A549 (cell line): ENCODE measurements around the gene FAF1. TPM values are rescaled to one million over a fixed set of nuclear protein-coding genes. Genes with fewer than 3 reads are reported as not detected.

Experiments used
- ATAC-seq, 2 experiments: fragments of 200-7000 bp in 1 of 2; fragments of >200 bp in 1 of 2; cut with Nextera tagmentation in 1 of 2; cut with Tn5 transposase in 1 of 2; 3 replicates each; pipeline versions ENCODE4 v1.8.0 to v1.9.1; 2018 to 2020; ENCODE audit warnings: mild to moderate bottlenecking in 1 of 2, moderate library complexity in 1 of 2
- CTCF ChIA-PET: fragments of 300-600 bp; sonication (Branson Sonifier 250); formaldehyde crosslinking; extraction: SDS; loops from one replicate; lab custom pipeline; 2021; ENCODE audit warnings: antibody characterized with exemption, inconsistent platforms; lab: Yijun Ruan, JAX
- POLR2A ChIA-PET: fragments of 350-600 bp; formaldehyde crosslinking; extraction: SDS; loops from one replicate; lab custom pipeline; 2021; ENCODE audit warnings: antibody characterized with exemption, inconsistent platforms; lab: Yijun Ruan, JAX
- DNase-seq, 2 experiments: peaks; one replicate each; pipeline versions ENCODE4 v3.0.0 to v3.0.0-alpha.2; 2011 to 2016; ENCODE audit warnings: low read depth in 1 of 2, low spot score in 1 of 2
- FAIRE-seq: peaks from 2 replicates; lab custom pipeline; 2011; peaks lifted over from hg19 to GRCh38; lab: Jason Lieb, UNC
- H3K27ac ChIP-seq, 2 experiments: fragments of >200 bp; sonication (Bioruptor Twin); formaldehyde crosslinking; 3 replicates each; pipeline ENCODE4 v1.5.1; 2016 to 2017
- H3K4me1 ChIP-seq: fragments of >200 bp; sonication (Bioruptor Twin); formaldehyde crosslinking; 3 replicates; pipeline ENCODE4 v1.6.1; 2016
- H3K4me2 ChIP-seq: fragments of >200 bp; sonication (Bioruptor Twin); formaldehyde crosslinking; 3 replicates; pipeline ENCODE4 v1.6.1; 2016
- H3K4me3 ChIP-seq: fragments of >200 bp; sonication (Bioruptor Twin); formaldehyde crosslinking; 3 replicates; pipeline ENCODE4 v1.5.1; 2016
- H3K9me3 ChIP-seq: fragments of >200 bp; sonication (Bioruptor Twin); formaldehyde crosslinking; 3 replicates; pipeline ENCODE4 v1.6.1; 2016
- CBX2 ChIP-seq: fragments of 200-600 bp; sonication (generic); IDR thresholded peaks from 2 replicates; pipeline ENCODE4 v1.6.1; 2016; ENCODE audit warnings: low read depth, mild to moderate bottlenecking, borderline replicate concordance
- CBX8 ChIP-seq: fragments of 200-600 bp; sonication (generic); IDR thresholded peaks from 2 replicates; pipeline ENCODE4 v1.6.1; 2016
- CEBPB ChIP-seq, 2 experiments: fragments of >200 bp in 1 of 2; sonication (Bioruptor Twin) in 1 of 2; formaldehyde crosslinking in 1 of 2; IDR thresholded peaks; 2 replicates each; pipeline ENCODE4 v1.6.1; 2012 to 2016
- EHF ChIP-seq: fragments of 250-450 bp; sonication (Bioruptor Pico); IDR thresholded peaks from 2 replicates; pipeline ENCODE4 v1.5.0; 2020; ENCODE audit warnings: mild to moderate bottlenecking
- FOSB ChIP-seq: fragments of 250-450 bp; sonication (Bioruptor Pico); IDR thresholded peaks from 2 replicates; pipeline ENCODE4 v1.5.0; 2020; ENCODE audit warnings: mild to moderate bottlenecking, moderate library complexity
- FOXS1 ChIP-seq: fragments of 250-450 bp; sonication (Bioruptor Pico); IDR thresholded peaks from 2 replicates; pipeline ENCODE4 v1.5.0; 2020; ENCODE audit warnings: mild to moderate bottlenecking, moderate library complexity
- HDAC2 ChIP-seq: fragments of 200-600 bp; sonication (generic); IDR thresholded peaks from 2 replicates; pipeline ENCODE4 v1.6.1; 2016
- HOXA7 ChIP-seq: fragments of 250-450 bp; sonication (Bioruptor Pico); IDR thresholded peaks from 2 replicates; pipeline ENCODE4 v1.5.0; 2020; ENCODE audit warnings: mild to moderate bottlenecking, moderate library complexity
- HOXB13 ChIP-seq: fragments of 250-450 bp; sonication (Bioruptor Pico); IDR thresholded peaks from 2 replicates; pipeline ENCODE4 v1.5.0; 2020; ENCODE audit warnings: low read depth, mild to moderate bottlenecking, moderate library complexity
- JUN ChIP-seq, 2 experiments: fragments of >200 bp; sonication (Bioruptor Twin); formaldehyde crosslinking; IDR thresholded peaks; 2 replicates in 1 of 2; 3 replicates in 1 of 2; pipeline ENCODE4 v1.6.1; 2016 to 2017
- KDM1A ChIP-seq: fragments of 200-600 bp; sonication (generic); IDR thresholded peaks from 2 replicates; pipeline ENCODE4 v1.6.1; 2016; ENCODE audit warnings: low read depth, mild to moderate bottlenecking
- KDM5A ChIP-seq: fragments of 200-600 bp; sonication (generic); IDR thresholded peaks from 2 replicates; pipeline ENCODE4 v1.6.1; 2016; ENCODE audit warnings: antibody characterized with exemption, mild to moderate bottlenecking
- PHF8 ChIP-seq: fragments of 200-600 bp; sonication (generic); IDR thresholded peaks from 2 replicates; pipeline ENCODE4 v1.6.1; 2016; ENCODE audit warnings: low read depth, mild to moderate bottlenecking, antibody characterized with exemption, moderate library complexity, borderline replicate concordance
- RCOR1 ChIP-seq: fragments of 150-350 bp; IDR thresholded peaks from 2 replicates; pipeline ENCODE4 v1.6.1; 2014; ENCODE audit warnings: antibody characterized with exemption, low read length, low read depth
- SMC3 ChIP-seq: fragments of >200 bp; sonication (Bioruptor Twin); formaldehyde crosslinking; IDR thresholded peaks from 3 replicates; pipeline ENCODE4 v1.6.1; 2018; ENCODE audit warnings: inconsistent platforms
- SREBF2 ChIP-seq: fragments of 450-650 bp; IDR thresholded peaks from 2 replicates; pipeline ENCODE4 v1.6.1; 2014; ENCODE audit warnings: mild to moderate bottlenecking, moderate library complexity
- TFCP2L1 ChIP-seq: fragments of 250-450 bp; sonication (Bioruptor Pico); IDR thresholded peaks from 2 replicates; pipeline ENCODE4 v1.5.0; 2021; ENCODE audit warnings: mild to moderate bottlenecking
- ZC3H11A ChIP-seq: fragments of 450-650 bp; IDR thresholded peaks from 2 replicates; pipeline ENCODE4 v1.6.1; 2014; ENCODE audit warnings: antibody characterized with exemption, mild to moderate bottlenecking
- ZFP36 ChIP-seq: fragments of 450-650 bp; IDR thresholded peaks from 2 replicates; pipeline ENCODE4 v1.6.1; 2014; ENCODE audit warnings: borderline replicate concordance; ENCODE audit not compliant: partially characterized antibody
- WGBS: methylation state at CpG from one replicate; pipeline ENCODE4 v1.1.6; 2017; ENCODE audit errors: missing lambda C conversion rate; 5-methylcytosine and 5-hydroxymethylcytosine counted together
- polyA plus RNA-seq, 4 experiments: library from polyadenylated mRNA; depleted of rRNA in 3 of 4; stranded (reverse); fragments of >200 nt; fragmentation: RNase III in 1 of 4; extraction: RNeasy Plus Mini Kit Qiagen cat#74134 plus additional on column Dnase treatment in 1 of 4; gene quantifications; 2 replicates in 3 of 4; 3 replicates in 1 of 4; pipeline ENCODE4 v1.2.3, GENCODE V29; 2011 to 2017
- TF ChIP-seq, protein P1 (sequence below): IDR thresholded peaks from 2 replicates; pipeline ENCODE4 v1.6.1; 2012
- TF ChIP-seq, protein P2 (sequence below): fragments of >200 bp; sonication (Bioruptor Twin); formaldehyde crosslinking; IDR thresholded peaks from 3 replicates; pipeline ENCODE4 v1.5.1; 2016
- TF ChIP-seq, protein P3 (sequence below): IDR thresholded peaks from 2 replicates; pipeline ENCODE4 v1.6.1; 2012
- TF ChIP-seq, protein P4 (sequence below): fragments of 150-350 bp; IDR thresholded peaks from 2 replicates; pipeline ENCODE4 v1.6.1; 2014; ENCODE audit warnings: low read depth, mild to moderate bottlenecking, low read length

Gene FAF1
- polyA plus RNA-seq, 2 of the 4 experiments (the other 2 are of a cell fraction) = 31.7 to 46.2 TPM

DNA sequence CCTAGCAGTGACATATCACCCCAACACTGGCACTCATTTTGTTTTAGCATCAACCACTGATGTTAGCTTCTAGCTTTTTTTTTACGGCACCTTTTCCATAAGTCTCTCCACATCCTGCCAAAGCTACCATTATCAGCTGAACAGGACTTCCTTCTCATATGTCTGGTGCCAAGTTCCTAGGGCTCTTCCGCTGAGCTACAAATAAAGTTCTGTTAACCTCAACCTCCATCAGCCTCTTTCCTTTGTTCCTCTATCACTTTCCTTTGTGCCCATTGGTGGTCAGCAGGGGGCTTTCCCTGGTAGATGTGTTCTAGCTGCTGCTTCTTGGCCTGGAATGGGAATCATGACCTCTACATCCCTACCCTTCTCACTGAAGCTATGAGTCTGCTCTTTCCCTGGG is 163.8 kb downstream of the FAF1 start:
- Histone ChIP-seq H3K27ac (no peak overlapping the region), H3K4me2 (no peak overlapping the region), H3K4me3 (no peak overlapping the region), H3K4me1 (no peaks in the 10 kb centered on the region), H3K9me3 (no peaks in the 10 kb centered on the region)
- no peak for FAIRE-seq
- DNase-seq = no peak
- WGBS = 96% methylated on average over 2 of the region's 2 CpGs
- no peak for ATAC-seq
- ChIA-PET CTCF (no interaction called here), POLR2A (no interaction called here)
- TF ChIP-seq SREBF2 = no peak

DNA sequence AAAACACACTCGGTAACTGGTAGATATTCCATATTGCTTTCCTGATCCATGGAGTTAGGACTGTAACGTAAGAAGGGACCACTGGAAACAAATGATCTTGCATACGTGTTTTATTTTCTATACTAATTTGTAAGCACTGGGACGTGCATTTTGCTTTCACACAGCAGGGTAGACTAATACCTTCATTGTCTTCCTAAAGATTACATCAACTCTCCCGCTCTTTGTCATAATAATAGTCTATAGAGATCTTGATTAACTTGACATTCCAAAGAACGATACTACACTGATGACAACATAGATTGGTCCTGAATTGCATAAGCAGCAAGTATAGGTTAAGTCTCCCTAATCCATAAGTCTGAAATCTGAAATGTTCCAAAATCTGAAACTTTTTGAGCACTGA is 166.5 kb downstream of the FAF1 start:
- TF ChIP-seq, protein P1, sequence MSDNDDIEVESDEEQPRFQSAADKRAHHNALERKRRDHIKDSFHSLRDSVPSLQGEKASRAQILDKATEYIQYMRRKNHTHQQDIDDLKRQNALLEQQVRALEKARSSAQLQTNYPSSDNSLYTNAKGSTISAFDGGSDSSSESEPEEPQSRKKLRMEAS = no peak
- no peak for TF ChIP-seq KDM5A
- no peak for TF ChIP-seq TFCP2L1
- ChIA-PET CTCF (no interaction called here), POLR2A (no interaction called here)
- ATAC-seq (no peak), FAIRE-seq (no peak), DNase-seq (no peak)
- Histone ChIP-seq H3K4me2 (no peak overlapping the region), H3K27ac (no peak overlapping the region), H3K9me3 (no peaks in the 10 kb centered on the region), H3K4me1 (no peaks in the 10 kb centered on the region), H3K4me3 (no peak overlapping the region)
- 94% methylated on average over 6 of the region's 6 CpGs for WGBS

DNA sequence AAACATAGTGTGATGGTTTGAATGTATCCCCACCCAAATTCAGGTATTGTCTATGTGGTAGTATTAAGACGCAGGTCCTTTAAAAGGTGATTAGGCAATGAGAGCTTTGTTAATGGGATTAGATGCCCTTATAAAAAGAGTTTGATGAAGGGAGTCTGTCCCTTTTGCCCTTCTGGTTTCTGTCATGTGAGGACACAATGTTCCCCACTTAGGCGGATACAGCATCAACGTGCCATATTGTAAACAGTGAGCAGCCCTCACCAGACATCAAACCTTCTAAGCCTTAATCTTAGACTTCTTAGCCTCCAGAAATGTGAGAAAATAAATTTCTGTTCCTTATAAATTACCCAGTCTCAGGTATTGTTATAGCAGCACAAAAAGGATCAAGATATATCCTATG is 172.8 kb downstream of the FAF1 start:
- FAIRE-seq (no peak), ATAC-seq (no peak)
- Histone ChIP-seq H3K9me3 (no peaks in the 10 kb centered on the region), H3K4me3 (no peak overlapping the region)
- POLR2A ChIA-PET = no interaction called here
- TF ChIP-seq FOXS1 (CRISPR knock-in tag) (no peak), HDAC2 (no peak), PHF8 (no peak)
- TF ChIP-seq, all 56 proteins: peak for 0
- DNase-seq = no peak
- WGBS = 95% methylated on average over 3 of the region's 3 CpGs
- H3K4me1 ChIP-seq = no peaks in the 10 kb centered on the region
- no peak overlapping the region for H3K4me2 ChIP-seq
- CTCF ChIA-PET = no interaction called here
- H3K27ac ChIP-seq = no peak overlapping the region

DNA sequence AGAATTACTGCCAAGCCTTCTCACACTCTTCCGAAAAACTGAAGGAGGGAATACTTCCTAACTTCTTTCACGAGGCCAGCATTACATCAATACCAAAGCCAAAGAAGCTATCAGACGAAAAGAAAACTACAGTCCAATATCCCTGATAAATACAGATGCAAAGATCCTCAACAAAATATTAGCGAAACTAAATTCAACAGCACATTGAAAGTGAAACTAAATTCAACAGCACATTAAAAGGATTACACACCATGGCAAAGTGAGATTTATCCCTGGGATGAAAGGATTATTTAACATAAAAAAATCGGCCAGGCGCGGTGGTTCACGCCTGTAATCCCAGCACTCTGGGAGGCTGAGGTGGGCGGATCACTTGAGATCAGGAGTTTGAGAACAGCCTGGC is 176.8 kb downstream of the FAF1 start:
- no peak overlapping the region for H3K4me2 ChIP-seq
- POLR2A ChIA-PET = no interaction called here
- no peak for ATAC-seq
- H3K9me3 ChIP-seq = no peaks in the 10 kb centered on the region
- 89% methylated on average over 9 of the region's 9 CpGs for WGBS
- TF ChIP-seq FOXS1 (CRISPR knock-in tag) = no peak
- no peak for TF ChIP-seq HOXB13 (CRISPR knock-in tag)
- no peak for TF ChIP-seq EHF (CRISPR knock-in tag)
- no peak for TF ChIP-seq KDM1A
- no peak for TF ChIP-seq JUN (IDR thresholded peaks at IDR 0.05)
- TF ChIP-seq CBX2 = no peak
- no peak for TF ChIP-seq ZC3H11A
- TF ChIP-seq FOSB (CRISPR knock-in tag) = no peak
- no peak for TF ChIP-seq CBX8
- no peak for TF ChIP-seq ZFP36
- no peak for TF ChIP-seq SMC3
- no peak for TF ChIP-seq SREBF2
- TF ChIP-seq RCOR1 = no peak
- TF ChIP-seq, protein P2, sequence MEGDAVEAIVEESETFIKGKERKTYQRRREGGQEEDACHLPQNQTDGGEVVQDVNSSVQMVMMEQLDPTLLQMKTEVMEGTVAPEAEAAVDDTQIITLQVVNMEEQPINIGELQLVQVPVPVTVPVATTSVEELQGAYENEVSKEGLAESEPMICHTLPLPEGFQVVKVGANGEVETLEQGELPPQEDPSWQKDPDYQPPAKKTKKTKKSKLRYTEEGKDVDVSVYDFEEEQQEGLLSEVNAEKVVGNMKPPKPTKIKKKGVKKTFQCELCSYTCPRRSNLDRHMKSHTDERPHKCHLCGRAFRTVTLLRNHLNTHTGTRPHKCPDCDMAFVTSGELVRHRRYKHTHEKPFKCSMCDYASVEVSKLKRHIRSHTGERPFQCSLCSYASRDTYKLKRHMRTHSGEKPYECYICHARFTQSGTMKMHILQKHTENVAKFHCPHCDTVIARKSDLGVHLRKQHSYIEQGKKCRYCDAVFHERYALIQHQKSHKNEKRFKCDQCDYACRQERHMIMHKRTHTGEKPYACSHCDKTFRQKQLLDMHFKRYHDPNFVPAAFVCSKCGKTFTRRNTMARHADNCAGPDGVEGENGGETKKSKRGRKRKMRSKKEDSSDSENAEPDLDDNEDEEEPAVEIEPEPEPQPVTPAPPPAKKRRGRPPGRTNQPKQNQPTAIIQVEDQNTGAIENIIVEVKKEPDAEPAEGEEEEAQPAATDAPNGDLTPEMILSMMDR = no peak
- TF ChIP-seq, protein P3, sequence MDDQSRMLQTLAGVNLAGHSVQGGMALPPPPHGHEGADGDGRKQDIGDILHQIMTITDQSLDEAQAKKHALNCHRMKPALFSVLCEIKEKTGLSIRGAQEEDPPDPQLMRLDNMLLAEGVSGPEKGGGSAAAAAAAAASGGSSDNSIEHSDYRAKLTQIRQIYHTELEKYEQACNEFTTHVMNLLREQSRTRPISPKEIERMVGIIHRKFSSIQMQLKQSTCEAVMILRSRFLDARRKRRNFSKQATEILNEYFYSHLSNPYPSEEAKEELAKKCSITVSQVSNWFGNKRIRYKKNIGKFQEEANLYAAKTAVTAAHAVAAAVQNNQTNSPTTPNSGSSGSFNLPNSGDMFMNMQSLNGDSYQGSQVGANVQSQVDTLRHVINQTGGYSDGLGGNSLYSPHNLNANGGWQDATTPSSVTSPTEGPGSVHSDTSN = no peak
- TF ChIP-seq HDAC2 = no peak
- TF ChIP-seq HOXA7 (CRISPR knock-in tag) = no peak
- TF ChIP-seq CEBPB (IDR thresholded peaks at IDR 0.05) = no peak
- TF ChIP-seq, protein P4, sequence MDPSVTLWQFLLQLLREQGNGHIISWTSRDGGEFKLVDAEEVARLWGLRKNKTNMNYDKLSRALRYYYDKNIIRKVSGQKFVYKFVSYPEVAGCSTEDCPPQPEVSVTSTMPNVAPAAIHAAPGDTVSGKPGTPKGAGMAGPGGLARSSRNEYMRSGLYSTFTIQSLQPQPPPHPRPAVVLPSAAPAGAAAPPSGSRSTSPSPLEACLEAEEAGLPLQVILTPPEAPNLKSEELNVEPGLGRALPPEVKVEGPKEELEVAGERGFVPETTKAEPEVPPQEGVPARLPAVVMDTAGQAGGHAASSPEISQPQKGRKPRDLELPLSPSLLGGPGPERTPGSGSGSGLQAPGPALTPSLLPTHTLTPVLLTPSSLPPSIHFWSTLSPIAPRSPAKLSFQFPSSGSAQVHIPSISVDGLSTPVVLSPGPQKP = no peak
- H3K4me1 ChIP-seq = no peaks in the 10 kb centered on the region
- FAIRE-seq = no peak
- H3K4me3 ChIP-seq = no peak overlapping the region
- CTCF ChIA-PET = interaction anchor here (0.6 to 1.4 kb wide), 2 partner anchors 9 to 64 kb away, joined by 3 to 9 read pairs; no protein-coding TSS in a partner anchor
- no peak for DNase-seq
- no peak overlapping the region for H3K27ac ChIP-seq
